B cell (primary cell): Measurements from ENCODE around the gene CAMP. TPM values are rescaled to one million over a fixed set of nuclear protein-coding genes. Genes with fewer than 3 reads are reported as not detected.

ENCODE experiments used
- ATAC-seq: fragments of 200-7000 bp; cut with Tn5 transposase; one replicate; pipeline ENCODE4 v1.10.0; 2021; ENCODE audit warnings: low read depth, mild to moderate bottlenecking, moderate number of reproducible peaks, moderate library complexity
- CTCF ChIA-PET: fragments of 350-600 bp; sonication (Branson Sonifier 250); formaldehyde crosslinking; loops from one replicate; lab custom pipeline; 2021; ENCODE audit warnings: antibody characterized with exemption, inconsistent platforms; lab: Charles Lee
- POLR2A ChIA-PET: fragments of 350-600 bp; sonication (Branson Sonifier 250); formaldehyde crosslinking; loops from one replicate; lab custom pipeline; 2021; ENCODE audit warnings: antibody characterized with exemption; lab: Charles Lee
- DNase-seq: peaks from one replicate; pipeline ENCODE4 v3.0.0; 2013
- H2AFZ ChIP-seq: 2 replicates; pipeline ENCODE4 v1.6.1; 2012; ENCODE audit warnings: mild to moderate bottlenecking, low read depth, low read length; ENCODE audit not compliant: insufficient read depth, poor library complexity, severe bottlenecking
- H3K27ac ChIP-seq, 2 donors: 1 replicate in 1 of 2; 2 replicates in 1 of 2; pipeline ENCODE4 v1.5.1; 2012 to 2013; ENCODE audit warnings: low read length in 2 of 2, mild to moderate bottlenecking in 2 of 2, moderate library complexity in 1 of 2
- H3K27me3 ChIP-seq, 4 experiments: fragments of 200-600 bp in 1 of 4; sonication (generic) in 1 of 4; replicated peaks in 1 of 4; 1 replicate in 2 of 4; 2 replicates in 2 of 4; pipeline versions ENCODE4 v1.6.1 to v1.7.0; 2013 to 2016; ENCODE audit warnings: low read length in 3 of 4, mild to moderate bottlenecking in 2 of 4, mixed read lengths in 1 of 4, moderate library complexity in 1 of 4; ENCODE audit not compliant: insufficient read depth in 4 of 4, control insufficient read depth in 3 of 4; ENCODE audit errors: control extremely low read depth in 1 of 4
- H3K36me3 ChIP-seq, 2 experiments: replicated peaks in 1 of 2; 1 replicate in 1 of 2; 2 replicates in 1 of 2; pipeline versions ENCODE4 v1.6.1 to v1.7.1; 2013; ENCODE audit warnings: low read length in 1 of 2; ENCODE audit not compliant: insufficient read depth in 2 of 2, control insufficient read depth in 1 of 2; ENCODE audit errors: control extremely low read depth in 1 of 2, extremely low read depth in 1 of 2
- H3K4me1 ChIP-seq, 2 donors: fragments of 200-600 bp in 1 of 2; sonication (generic) in 1 of 2; 1 replicate in 1 of 2; 2 replicates in 1 of 2; pipeline versions ENCODE4 v1.5.1 to v1.6.1; 2013 to 2017; ENCODE audit warnings: low read length in 2 of 2; ENCODE audit not compliant: control insufficient read depth in 2 of 2, insufficient read depth in 2 of 2
- H3K4me2 ChIP-seq: replicated peaks from 2 replicates; pipeline ENCODE3; 2012; ENCODE audit warnings: mild to moderate bottlenecking, low read depth, low read length; ENCODE audit not compliant: poor library complexity, severe bottlenecking
- H3K4me3 ChIP-seq, 5 experiments: fragments of 200-600 bp in 1 of 5; sonication (generic) in 1 of 5; 1 replicate in 3 of 5; 2 replicates in 2 of 5; pipeline versions ENCODE4 v1.5.1 to v1.7.0; 2011 to 2016; ENCODE audit warnings: low read length in 4 of 5, mild to moderate bottlenecking in 4 of 5, low read depth in 2 of 5, control low read depth in 1 of 5, moderate library complexity in 1 of 5; ENCODE audit not compliant: insufficient read depth in 1 of 5; ENCODE audit errors: control extremely low read depth in 1 of 5, extremely low read depth in 1 of 5
- H3K79me2 ChIP-seq: fragments of 200-600 bp; sonication (generic); one replicate; pipeline ENCODE4 v1.6.0; 2016; ENCODE audit warnings: low read length; ENCODE audit not compliant: control insufficient read depth, insufficient read depth
- H3K9ac ChIP-seq: fragments of 200-600 bp; sonication (generic); 2 replicates; pipeline ENCODE4 v1.6.1; 2017; ENCODE audit warnings: mild to moderate bottlenecking, low read length, moderate library complexity
- H3K9me3 ChIP-seq, 3 donors: one replicate each; pipeline versions ENCODE4 v1.6.1 to v1.7.1; 2013; ENCODE audit warnings: low read length in 2 of 3; ENCODE audit not compliant: control insufficient read depth in 2 of 3, insufficient read depth in 1 of 3; ENCODE audit errors: control extremely low read depth in 1 of 3
- H4K20me1 ChIP-seq: 2 replicates; pipeline ENCODE4 v1.6.0; 2012; ENCODE audit warnings: mild to moderate bottlenecking, low read length; ENCODE audit not compliant: insufficient read depth, control insufficient read depth, poor library complexity, severe bottlenecking
- H3K27ac Mint-ChIP-seq: one replicate; pipeline ENCODE4 v1.8.0; 2021; ENCODE audit warnings: mixed read lengths
- H3K27me3 Mint-ChIP-seq: one replicate; pipeline ENCODE4 v1.8.0; 2021; ENCODE audit warnings: mixed read lengths
- H3K4me1 Mint-ChIP-seq: one replicate; pipeline ENCODE4 v1.8.0; 2021; ENCODE audit warnings: mixed read lengths
- H3K4me3 Mint-ChIP-seq: one replicate; pipeline ENCODE4 v1.8.0; 2021; ENCODE audit warnings: mixed read lengths
- H3K9me3 Mint-ChIP-seq: one replicate; pipeline ENCODE4 v1.8.0; 2022; ENCODE audit warnings: mixed read lengths; ENCODE audit not compliant: insufficient read depth
- EZH2 ChIP-seq: IDR thresholded peaks from 2 replicates; pipeline ENCODE4 v1.6.1; 2012; ENCODE audit warnings: borderline replicate concordance, low read depth, mild to moderate bottlenecking, moderate library complexity, low read length; ENCODE audit not compliant: insufficient read depth, poor library complexity, severe bottlenecking
- WGBS: methylation state at CpG from one replicate; pipeline ENCODE4 v1.1.5; 2013; ENCODE audit warnings: missing lambda C conversion rate; ENCODE audit not compliant: insufficient coverage; 5-methylcytosine and 5-hydroxymethylcytosine counted together
- intact Hi-C: fragments of 100-400 bp; cut with micrococcal nuclease; formaldehyde crosslinking; loops from one replicate; pipeline ENCODE4 v1.10.0; 2022
- polyA plus RNA-seq: library from polyadenylated mRNA; depleted of rRNA; stranded (reverse); fragments of >200 nt; gene quantifications from 2 replicates; pipeline ENCODE4 v1.2.3, GENCODE V29; 2012
- total RNA-seq, 2 donors: library from RNA; stranded (reverse); fragments of 120-200 nt in 1 of 2; gene quantifications; 1 replicate in 1 of 2; 2 replicates in 1 of 2; pipeline versions ENCODE4 v1.2.3 to v1.2.4, GENCODE V29; 2013 to 2022
- TF ChIP-seq, protein P1 (sequence below): fragments of 200-600 bp; IDR thresholded peaks from one replicate; pipeline ENCODE4 v1.8.0; 2022; ENCODE audit warnings: antibody characterized with exemption, mild to moderate bottlenecking

The CAMP gene
- total and polyA plus RNA-seq, 2 donors (not counting 1 experiment from before 2014, with no cell fraction given): 0.30 TPM; not detected in 1

GRCh38 chr3:48215876-48216275 lies 7.4 kb upstream of the CAMP start:
- CTCF ChIA-PET: no interaction called here
- Mint-ChIP-seq H3K4me1 (peaks cover 8% of the 10 kb centered on the region), H3K27ac (no peak overlapping the region), H3K27me3 (no peaks in the 10 kb centered on the region), H3K9me3 (no peaks in the 10 kb centered on the region), H3K4me3 (no peak overlapping the region)
- Histone ChIP-seq H3K36me3 (no peaks in the 10 kb centered on the region), H3K27ac (no peak overlapping the region), H3K9ac (no peak overlapping the region), H3K4me2 (no peak overlapping the region), H3K4me3 (no peak overlapping the region), H3K27me3 (no peaks in the 10 kb centered on the region), H2AFZ (no peak overlapping the region), H3K79me2 (no peaks in the 10 kb centered on the region), H4K20me1 (no peaks in the 10 kb centered on the region), H3K9me3 (no peaks in the 10 kb centered on the region), H3K4me1 (peaks cover 3 to 5% of the 10 kb centered on the region in 2 donors)
- POLR2A ChIA-PET: no interaction called here
- intact Hi-C loops: no loop called here
- WGBS: 97% methylated on average over 5 of the region's 5 CpGs
- DNase-seq (no peak), ATAC-seq (no peak)
- TF ChIP-seq, protein P1, sequence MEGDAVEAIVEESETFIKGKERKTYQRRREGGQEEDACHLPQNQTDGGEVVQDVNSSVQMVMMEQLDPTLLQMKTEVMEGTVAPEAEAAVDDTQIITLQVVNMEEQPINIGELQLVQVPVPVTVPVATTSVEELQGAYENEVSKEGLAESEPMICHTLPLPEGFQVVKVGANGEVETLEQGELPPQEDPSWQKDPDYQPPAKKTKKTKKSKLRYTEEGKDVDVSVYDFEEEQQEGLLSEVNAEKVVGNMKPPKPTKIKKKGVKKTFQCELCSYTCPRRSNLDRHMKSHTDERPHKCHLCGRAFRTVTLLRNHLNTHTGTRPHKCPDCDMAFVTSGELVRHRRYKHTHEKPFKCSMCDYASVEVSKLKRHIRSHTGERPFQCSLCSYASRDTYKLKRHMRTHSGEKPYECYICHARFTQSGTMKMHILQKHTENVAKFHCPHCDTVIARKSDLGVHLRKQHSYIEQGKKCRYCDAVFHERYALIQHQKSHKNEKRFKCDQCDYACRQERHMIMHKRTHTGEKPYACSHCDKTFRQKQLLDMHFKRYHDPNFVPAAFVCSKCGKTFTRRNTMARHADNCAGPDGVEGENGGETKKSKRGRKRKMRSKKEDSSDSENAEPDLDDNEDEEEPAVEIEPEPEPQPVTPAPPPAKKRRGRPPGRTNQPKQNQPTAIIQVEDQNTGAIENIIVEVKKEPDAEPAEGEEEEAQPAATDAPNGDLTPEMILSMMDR: no peak
- no peak for TF ChIP-seq EZH2

DNA sequence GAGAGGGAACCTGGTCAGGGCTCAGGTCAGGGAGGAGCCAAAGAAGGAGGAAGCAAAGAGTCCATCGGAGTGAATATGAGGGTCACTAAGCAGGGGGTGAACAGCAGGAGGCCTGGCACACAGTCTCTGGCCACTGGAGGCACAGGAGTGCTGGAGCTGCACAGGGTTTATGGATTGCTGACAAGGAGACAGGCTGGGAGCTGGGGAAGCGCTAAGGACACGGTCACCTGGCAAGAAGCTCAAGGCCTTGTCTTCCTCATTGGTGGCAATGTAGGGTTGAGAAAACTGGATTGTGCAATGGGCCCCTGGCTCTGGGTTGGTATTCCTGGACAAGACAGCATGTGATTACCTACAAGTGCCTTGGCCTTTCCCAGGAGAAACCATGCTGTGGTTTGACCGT lies 5.8 kb upstream of the CAMP start:
- no peaks in the 10 kb centered on the region for H3K27me3 Mint-ChIP-seq
- CTCF ChIA-PET: no interaction called here
- no peak overlapping the region for H3K27ac Mint-ChIP-seq
- no peak overlapping the region for H3K4me3 Mint-ChIP-seq
- Histone ChIP-seq H3K27me3 (no peaks in the 10 kb centered on the region), H3K9me3 (peaks cover 0 to 9% (median 0%) of the 10 kb centered on the region in 3 donors), H3K4me2 (no peak overlapping the region), H3K9ac (no peak overlapping the region), H3K79me2 (no peaks in the 10 kb centered on the region), H3K36me3 (no peaks in the 10 kb centered on the region), H4K20me1 (no peaks in the 10 kb centered on the region), H2AFZ (no peak overlapping the region), H3K27ac (no peak overlapping the region), H3K4me3 (no peak overlapping the region), H3K4me1 (peaks cover 18 to 20% of the 10 kb centered on the region in 2 donors)
- ATAC-seq: no peak
- no peaks in the 10 kb centered on the region for H3K9me3 Mint-ChIP-seq
- no peak for DNase-seq
- WGBS: 93% methylated on average over 4 of the region's 4 CpGs
- H3K4me1 Mint-ChIP-seq: peaks cover 23% of the 10 kb centered on the region
- intact Hi-C loops: no loop called here
- POLR2A ChIA-PET: no interaction called here
- TF ChIP-seq, protein P1: no peak
- TF ChIP-seq EZH2: no peak
